Choroid plexus epithelial cell (primary cell): ENCODE results near the gene ELL2.

ENCODE experiments used
- DNase-seq: peaks from one replicate; pipeline ENCODE4 v3.0.0-alpha.2; 2010; ENCODE audit warnings: low read depth
- H3K4me3 ChIP-seq: 2 replicates; pipeline ENCODE4 v1.5.1; 2011; ENCODE audit warnings: low read depth, mild to moderate bottlenecking, control low read depth, low read length, moderate library complexity
- CTCF ChIP-seq: conservative IDR thresholded peaks from 2 replicates; pipeline ENCODE4 v1.5.1; 2011; ENCODE audit warnings: low read depth, mild to moderate bottlenecking, control low read depth, inconsistent platforms, low read length, moderate library complexity

ELL2 gene

GRCh38 chr5:95845391-95845790 lies 116.3 kb downstream of the ELL2 start:
- no peak for TF ChIP-seq CTCF
- no peak overlapping the region for H3K4me3 ChIP-seq
- DNase-seq, result no peak

- no peak overlapping the region for H3K4me3 ChIP-seq
- no peak for TF ChIP-seq CTCF
- DNase-seq, result peak; percentile 87
These were observed 117.9 kb downstream of the ELL2 start for GRCh38 chr5:95843733-95844223.

- TF ChIP-seq CTCF, result peak; percentile 36
- peak; percentile 91 for DNase-seq
- no peak overlapping the region for H3K4me3 ChIP-seq
These were observed 118.7 kb downstream of the ELL2 start for GRCh38 chr5:95842854-95843544.

- peak; percentile 80 for DNase-seq
- no peak for TF ChIP-seq CTCF
- H3K4me3 ChIP-seq, result no peak overlapping the region
These were observed 119.5 kb downstream of the ELL2 start for GRCh38 chr5:95841914-95842812.

- no peak for TF ChIP-seq CTCF
- H3K4me3 ChIP-seq, result no peak overlapping the region
- DNase-seq, result no peak
These were observed 120.5 kb downstream of the ELL2 start for GRCh38 chr5:95840956-95841705.

GRCh38 chr5:95839658-95840057 lies 122.0 kb downstream of the ELL2 start:
- H3K4me3 ChIP-seq, result no peak overlapping the region
- TF ChIP-seq CTCF, result no peak
- DNase-seq, result no peak
